PC-3 (cell line): Measurements from ENCODE around the gene VAPB.

ENCODE experiments used
- EZH2 ChIP-seq: fragments of 300-600 bp; sonication (generic); IDR thresholded peaks from one replicate; pipeline ENCODE4 v1.6.1; 2017; ENCODE audit warnings: antibody characterized with exemption, mild to moderate bottlenecking, low read length; ENCODE audit not compliant: unreplicated experiment
- EZH2phosphoT487 ChIP-seq: fragments of 300-600 bp; sonication (generic); IDR thresholded peaks from 2 replicates; pipeline ENCODE4 v1.6.1; 2018; ENCODE audit warnings: mild to moderate bottlenecking, antibody characterized with exemption, low read length, borderline replicate concordance
- TF ChIP-seq, protein P1 (sequence below): fragments of 300-600 bp; sonication (generic); conservative IDR thresholded peaks from 2 replicates; pipeline ENCODE4 v1.5.1; 2017; ENCODE audit warnings: antibody characterized with exemption, low read depth, mild to moderate bottlenecking, low read length

DNA sequence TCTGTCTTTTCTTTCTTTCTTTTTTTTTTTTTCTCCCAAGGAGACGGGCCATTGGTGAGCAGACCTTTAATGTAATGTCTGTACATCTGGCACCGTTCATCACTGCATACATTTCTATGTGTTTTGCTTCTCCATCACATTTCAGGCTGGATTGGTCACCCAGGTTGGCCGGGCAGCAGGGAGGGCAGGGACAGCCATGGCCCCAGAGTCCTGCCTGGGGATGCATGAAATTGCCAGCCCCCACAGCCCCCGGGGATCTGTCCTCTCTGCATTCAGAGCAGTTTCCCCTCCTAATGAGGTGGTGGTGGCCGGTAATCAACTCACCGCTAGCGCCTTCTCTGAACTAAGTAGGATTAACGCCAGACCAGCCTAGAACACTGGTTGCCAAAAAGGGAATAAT, 75.8 kb downstream of the VAPB start:
- TF ChIP-seq EZH2phosphoT487 (no peak), EZH2 (no peak)
- TF ChIP-seq, protein P1, sequence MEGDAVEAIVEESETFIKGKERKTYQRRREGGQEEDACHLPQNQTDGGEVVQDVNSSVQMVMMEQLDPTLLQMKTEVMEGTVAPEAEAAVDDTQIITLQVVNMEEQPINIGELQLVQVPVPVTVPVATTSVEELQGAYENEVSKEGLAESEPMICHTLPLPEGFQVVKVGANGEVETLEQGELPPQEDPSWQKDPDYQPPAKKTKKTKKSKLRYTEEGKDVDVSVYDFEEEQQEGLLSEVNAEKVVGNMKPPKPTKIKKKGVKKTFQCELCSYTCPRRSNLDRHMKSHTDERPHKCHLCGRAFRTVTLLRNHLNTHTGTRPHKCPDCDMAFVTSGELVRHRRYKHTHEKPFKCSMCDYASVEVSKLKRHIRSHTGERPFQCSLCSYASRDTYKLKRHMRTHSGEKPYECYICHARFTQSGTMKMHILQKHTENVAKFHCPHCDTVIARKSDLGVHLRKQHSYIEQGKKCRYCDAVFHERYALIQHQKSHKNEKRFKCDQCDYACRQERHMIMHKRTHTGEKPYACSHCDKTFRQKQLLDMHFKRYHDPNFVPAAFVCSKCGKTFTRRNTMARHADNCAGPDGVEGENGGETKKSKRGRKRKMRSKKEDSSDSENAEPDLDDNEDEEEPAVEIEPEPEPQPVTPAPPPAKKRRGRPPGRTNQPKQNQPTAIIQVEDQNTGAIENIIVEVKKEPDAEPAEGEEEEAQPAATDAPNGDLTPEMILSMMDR: no peak
